UCSD-AML1 (cell line): Measurements from ENCODE around the gene AARS2.

Source experiments
- DNase-seq: peaks from one replicate; lab custom pipeline; 2025; ENCODE audit not compliant: unreplicated experiment; lab: John Stamatoyannopoulos, UW

AARS2 gene

GRCh38 chr6:44276667-44277640, 36.2 kb downstream of the AARS2 start:
- DNase-seq, result no peak

GRCh38 chr6:44275749-44276648, 37.1 kb downstream of the AARS2 start:
- no peak for DNase-seq

- DNase-seq, result no peak
Measured at GRCh38 chr6:44275271-44275748, 37.8 kb downstream of the AARS2 start.

GRCh38 chr6:44273617-44274016, 39.5 kb downstream of the AARS2 start:
- no peak for DNase-seq

GRCh38 chr6:44272999-44273566, 40.1 kb downstream of the AARS2 start:
- DNase-seq, result no peak

- DNase-seq, result no peak
Measured at GRCh38 chr6:44272529-44272928, 40.6 kb downstream of the AARS2 start.

- no peak for DNase-seq
Measured at GRCh38 chr6:44271914-44272313, 41.2 kb downstream of the AARS2 start.

- no peak for DNase-seq
Measured at GRCh38 chr6:44271406-44271723, 41.8 kb downstream of the AARS2 start.

GRCh38 chr6:44270526-44271405, 42.4 kb downstream of the AARS2 start:
- DNase-seq, result no peak

GRCh38 chr6:44269921-44270525, 43.1 kb downstream of the AARS2 start, which contains the start of gene TMEM151B:
Gene TMEM151B (plus strand): TSS chr6:44270450. CDS start chr6:44270743, 293 bp downstream.
- no peak for DNase-seq

- no peak for DNase-seq
Measured at GRCh38 chr6:44269178-44269920, 43.8 kb downstream of the AARS2 start.

- DNase-seq, result peak; percentile 45
Measured at GRCh38 chr6:44268095-44268628, 45.0 kb downstream of the AARS2 start.

GRCh38 chr6:44267252-44267651, 45.9 kb downstream of the AARS2 start:
- no peak for DNase-seq

- DNase-seq, result no peak
Measured at GRCh38 chr6:44266347-44266746, 46.8 kb downstream of the AARS2 start.

- DNase-seq, result no peak
Measured at GRCh38 chr6:44265722-44266233, 47.4 kb downstream of the AARS2 start.

GRCh38 chr6:44265007-44265721, 48.0 kb downstream of the AARS2 start, which contains the start of gene NFKBIE:
Gene NFKBIE (minus strand): TSS chr6:44265551. CDS start chr6:44265346, 205 bp downstream.
- DNase-seq, result peak; percentile 93

GRCh38 chr6:44264154-44265006, 48.8 kb downstream of the AARS2 start:
- DNase-seq, result peak; percentile 72
